Neural cell (in vitro differentiated cells): Measurements from ENCODE around the gene TEFM. TPM values are rescaled to one million over a fixed set of nuclear protein-coding genes. Genes with fewer than 3 reads are reported as not detected.

Experiments
- H2AFZ ChIP-seq: fragments of 200-600, 300-800 bp; sonication (generic), shearing (Covaris generic); 2 replicates; pipeline ENCODE4 v1.6.0; 2014; ENCODE audit warnings: low read depth, mild to moderate bottlenecking, antibody characterized with exemption, low read length, moderate library complexity
- H3F3A ChIP-seq: fragments of 200-600 bp; shearing (Covaris generic); 2 replicates; pipeline ENCODE4 v1.6.1; 2016; ENCODE audit warnings: mild to moderate bottlenecking, moderate library complexity, mixed read lengths, antibody characterized with exemption, low read length; ENCODE audit not compliant: insufficient read depth, poor library complexity, severe bottlenecking
- H3K27ac ChIP-seq: fragments of 200-600, 300-800 bp; sonication (generic), shearing (Covaris generic); 2 replicates; pipeline ENCODE4 v1.5.1; 2014; ENCODE audit warnings: mild to moderate bottlenecking, low read length, moderate library complexity
- H3K27me3 ChIP-seq: fragments of 300-800, 200-600 bp; sonication (generic), shearing (Covaris generic); 2 replicates; pipeline ENCODE4 v1.6.0; 2014; ENCODE audit warnings: mild to moderate bottlenecking, low read depth, low read length, moderate library complexity; ENCODE audit not compliant: insufficient read depth
- H3K36me3 ChIP-seq: fragments of 300-800, 200-600 bp; sonication (generic), shearing (Covaris generic); 2 replicates; pipeline ENCODE4 v1.5.1; 2014; ENCODE audit warnings: mild to moderate bottlenecking, antibody characterized with exemption, low read length, moderate library complexity; ENCODE audit not compliant: insufficient read depth
- H3K4me2 ChIP-seq: fragments of 300-800, 200-600 bp; sonication (generic), shearing (Covaris generic); 2 replicates; pipeline ENCODE4 v1.6.0; 2014; ENCODE audit warnings: mild to moderate bottlenecking, low read length
- H3K4me3 ChIP-seq: fragments of 300-800, 200-600 bp; sonication (generic), shearing (Covaris generic); 2 replicates; pipeline ENCODE4 v1.5.1; 2014; ENCODE audit warnings: mild to moderate bottlenecking, low read length, moderate library complexity
- H3K79me2 ChIP-seq: fragments of 200-600 bp; shearing (Covaris generic); replicated peaks from 2 replicates; pipeline ENCODE4 v1.6.0; 2014; ENCODE audit warnings: mild to moderate bottlenecking, low read length, moderate library complexity; ENCODE audit not compliant: insufficient read depth
- H3K9ac ChIP-seq: fragments of 300-800, 200-600 bp; sonication (generic), shearing (Covaris generic); 2 replicates; pipeline ENCODE4 v1.6.1; 2016; ENCODE audit warnings: mild to moderate bottlenecking, low read length, mixed read lengths
- H3K9me2 ChIP-seq: fragments of 200-600 bp; shearing (Covaris generic); 2 replicates; pipeline ENCODE4 v1.6.1; 2016; ENCODE audit warnings: mild to moderate bottlenecking, low read length, mixed read lengths; ENCODE audit not compliant: insufficient read depth
- H3K9me3 ChIP-seq: fragments of 200-600, 300-800 bp; sonication (generic), shearing (Covaris generic); 2 replicates; pipeline ENCODE4 v1.6.1; 2016; ENCODE audit warnings: mild to moderate bottlenecking, mixed run types, low read length, moderate library complexity, mixed read lengths
- H4K20me1 ChIP-seq: fragments of 200-600 bp; shearing (Covaris generic); 2 replicates; pipeline ENCODE4 v1.6.1; 2016; ENCODE audit warnings: mild to moderate bottlenecking, mixed run types; ENCODE audit not compliant: insufficient read depth
- CTCF ChIP-seq: fragments of 450-650 bp; IDR thresholded peaks from 2 replicates; pipeline ENCODE4 v1.5.1; 2014; ENCODE audit warnings: antibody characterized with exemption, mild to moderate bottlenecking, moderate library complexity; ENCODE audit not compliant: poor library complexity, severe bottlenecking
- EP300 ChIP-seq: fragments of 450-650 bp; conservative IDR thresholded peaks from 2 replicates; pipeline ENCODE4 v1.6.1; 2014; ENCODE audit warnings: antibody characterized with exemption, mild to moderate bottlenecking, moderate library complexity; ENCODE audit not compliant: poor library complexity, severe bottlenecking
- EZH2 ChIP-seq: fragments of 200-600, 300-800 bp; shearing (Covaris generic), sonication (generic); IDR thresholded peaks from 2 replicates; pipeline ENCODE4 v1.6.1; 2014; ENCODE audit warnings: antibody characterized with exemption, low read length, borderline replicate concordance, mild to moderate bottlenecking; ENCODE audit not compliant: insufficient read depth, poor library complexity, severe bottlenecking
- MXI1 ChIP-seq: fragments of 450-650 bp; conservative IDR thresholded peaks from 2 replicates; pipeline ENCODE4 v1.6.1; 2014; ENCODE audit warnings: antibody characterized with exemption, mild to moderate bottlenecking; ENCODE audit not compliant: poor library complexity, severe bottlenecking
- POLR2AphosphoS5 ChIP-seq: IDR thresholded peaks from 2 replicates; pipeline ENCODE4 v1.6.1; 2012
- RAD21 ChIP-seq: fragments of 450-650 bp; conservative IDR thresholded peaks from 2 replicates; pipeline ENCODE4 v1.6.1; 2014; ENCODE audit warnings: antibody characterized with exemption, mild to moderate bottlenecking, moderate library complexity
- SMC3 ChIP-seq: fragments of 450-650 bp; conservative IDR thresholded peaks from 2 replicates; pipeline ENCODE4 v1.6.1; 2014; ENCODE audit warnings: antibody characterized with exemption, mild to moderate bottlenecking, moderate library complexity; ENCODE audit not compliant: poor library complexity
- TAF1 ChIP-seq: IDR thresholded peaks from 2 replicates; pipeline ENCODE4 v1.6.1; 2012; ENCODE audit warnings: low read depth
- polyA plus RNA-seq: library from polyadenylated mRNA; depleted of rRNA; stranded (reverse); fragments of >200 nt; gene quantifications from 2 replicates; pipeline ENCODE4 v1.2.3, GENCODE V29; 2014
- TF ChIP-seq, protein P1 (sequence below): IDR thresholded peaks from 2 replicates; pipeline ENCODE4 v1.6.1; 2012; ENCODE audit warnings: borderline replicate concordance

The TEFM gene
- polyA plus RNA-seq, 1 donor from 2014 or later, result 15.2 TPM

- Histone ChIP-seq H3K9me2 (no peaks in the 10 kb centered on the region), H4K20me1 (no peaks in the 10 kb centered on the region), H3K36me3 (no peaks in the 10 kb centered on the region), H3F3A (no peaks in the 10 kb centered on the region), H3K9ac (no peak overlapping the region), H3K9me3 (no peaks in the 10 kb centered on the region), H3K27me3 (peaks cover 48% of the 10 kb centered on the region), H3K4me2 (no peak overlapping the region), H3K4me3 (peak overlapping the region; percentile 59), H3K27ac (no peak overlapping the region), H2AFZ (no peak overlapping the region), H3K79me2 (no peaks in the 10 kb centered on the region)
- TF ChIP-seq EP300, result no peak
- TF ChIP-seq TAF1, result no peak
- TF ChIP-seq POLR2AphosphoS5, result no peak
- TF ChIP-seq CTCF, result no peak
- TF ChIP-seq EZH2, result no peak
- TF ChIP-seq RAD21, result no peak
- TF ChIP-seq, protein P1, sequence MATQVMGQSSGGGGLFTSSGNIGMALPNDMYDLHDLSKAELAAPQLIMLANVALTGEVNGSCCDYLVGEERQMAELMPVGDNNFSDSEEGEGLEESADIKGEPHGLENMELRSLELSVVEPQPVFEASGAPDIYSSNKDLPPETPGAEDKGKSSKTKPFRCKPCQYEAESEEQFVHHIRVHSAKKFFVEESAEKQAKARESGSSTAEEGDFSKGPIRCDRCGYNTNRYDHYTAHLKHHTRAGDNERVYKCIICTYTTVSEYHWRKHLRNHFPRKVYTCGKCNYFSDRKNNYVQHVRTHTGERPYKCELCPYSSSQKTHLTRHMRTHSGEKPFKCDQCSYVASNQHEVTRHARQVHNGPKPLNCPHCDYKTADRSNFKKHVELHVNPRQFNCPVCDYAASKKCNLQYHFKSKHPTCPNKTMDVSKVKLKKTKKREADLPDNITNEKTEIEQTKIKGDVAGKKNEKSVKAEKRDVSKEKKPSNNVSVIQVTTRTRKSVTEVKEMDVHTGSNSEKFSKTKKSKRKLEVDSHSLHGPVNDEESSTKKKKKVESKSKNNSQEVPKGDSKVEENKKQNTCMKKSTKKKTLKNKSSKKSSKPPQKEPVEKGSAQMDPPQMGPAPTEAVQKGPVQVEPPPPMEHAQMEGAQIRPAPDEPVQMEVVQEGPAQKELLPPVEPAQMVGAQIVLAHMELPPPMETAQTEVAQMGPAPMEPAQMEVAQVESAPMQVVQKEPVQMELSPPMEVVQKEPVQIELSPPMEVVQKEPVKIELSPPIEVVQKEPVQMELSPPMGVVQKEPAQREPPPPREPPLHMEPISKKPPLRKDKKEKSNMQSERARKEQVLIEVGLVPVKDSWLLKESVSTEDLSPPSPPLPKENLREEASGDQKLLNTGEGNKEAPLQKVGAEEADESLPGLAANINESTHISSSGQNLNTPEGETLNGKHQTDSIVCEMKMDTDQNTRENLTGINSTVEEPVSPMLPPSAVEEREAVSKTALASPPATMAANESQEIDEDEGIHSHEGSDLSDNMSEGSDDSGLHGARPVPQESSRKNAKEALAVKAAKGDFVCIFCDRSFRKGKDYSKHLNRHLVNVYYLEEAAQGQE, result no peak
- no peak for TF ChIP-seq MXI1
- TF ChIP-seq SMC3, result no peak
Observed at GRCh38 chr17:30922235-30923030, 16.4 kb upstream of the TEFM start.

- Histone ChIP-seq H3K27ac (no peak within 1 kb of the TSS), H2AFZ (no peak within 1 kb of the TSS), H3K9ac (no peak within 1 kb of the TSS), H3K4me3 (peak within 1 kb of the TSS; percentile 59), H3K9me3 (no peaks in the 10 kb centered on the region), H3K9me2 (no peaks in the 10 kb centered on the region), H3F3A (no peaks in the 10 kb centered on the region), H3K27me3 (peaks cover 48% of the 10 kb centered on the region), H3K4me2 (no peak within 1 kb of the TSS), H3K36me3 (no peaks in the 10 kb centered on the region), H3K79me2 (no peaks in the 10 kb centered on the region), H4K20me1 (no peaks in the 10 kb centered on the region)
- TF ChIP-seq TAF1 (no peak), CTCF (no peak), MXI1 (no peak), EZH2 (no peak), EP300 (no peak), SMC3 (no peak), POLR2AphosphoS5 (no peak), RAD21 (no peak)
- TF ChIP-seq, protein P1, result no peak
Observed at GRCh38 chr17:30921544-30922196, 15.6 kb upstream of the TEFM start, which contains the start of gene ADAP2. Gene ADAP2 (plus strand): TSS chr17:30921945. CDS start chr17:30922015, 70 bp downstream.
